Measurements from ENCODE around the gene TMEM208. TPM values are rescaled to one million over a fixed set of nuclear protein-coding genes. Genes with fewer than 3 reads are reported as not detected.

TMEM208 gene
- total and polyA plus RNA-seq, 2 of the 8 experiments (the other 6 are each of a cell fraction or from before 2014, with no cell fraction given) = 37.7 to 100.0 TPM

DNA sequence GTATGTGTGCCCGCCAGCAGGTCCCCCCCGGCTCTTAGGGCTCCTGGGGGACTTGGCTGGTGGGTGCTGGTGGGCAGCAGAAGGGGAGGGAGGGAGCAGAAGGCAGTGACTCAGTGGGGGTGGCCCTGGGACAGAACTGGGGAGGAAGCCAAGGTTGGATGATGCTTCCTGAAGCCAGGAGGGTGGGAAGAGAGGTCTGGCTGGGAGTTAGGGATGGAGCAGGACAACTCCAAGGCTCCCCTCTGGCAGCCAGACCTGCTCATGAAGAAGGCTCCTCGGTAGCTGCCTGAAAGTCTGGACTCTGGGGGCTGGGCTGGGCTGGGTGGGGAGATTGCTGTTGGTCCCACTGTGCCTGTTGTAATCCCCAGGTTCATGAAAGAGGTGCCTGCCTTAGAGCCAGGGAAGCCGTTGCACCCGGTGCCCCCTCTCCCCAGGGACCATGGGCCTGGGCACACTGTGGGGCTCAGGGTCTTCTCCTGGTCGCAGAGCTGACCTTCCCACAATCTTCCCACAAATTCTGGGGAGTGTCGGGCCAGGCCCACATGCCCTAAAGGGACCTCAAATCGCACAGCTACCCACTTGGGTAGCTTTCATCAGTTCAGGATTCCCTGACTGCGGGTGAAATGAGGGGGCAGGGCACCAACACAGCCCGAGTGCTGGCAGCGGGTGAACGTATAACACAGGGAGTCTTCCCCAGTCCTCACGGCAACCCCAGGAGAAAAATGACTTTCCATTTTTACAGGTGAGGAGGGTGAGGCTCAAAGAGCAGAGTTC lies 51.3 kb downstream of the TMEM208 start (continued):
- peak in 1 of 2 experiments; percentile 61; a peak in 1 of 4 replicates for TF ChIP-seq RAD21 (IDR thresholded peaks at IDR 0.05 in 1 of 2, conservative IDR thresholded peaks at IDR 0.05 in 1 of 2; ENCODE audit: low read depth in 2 of 2, low read length in 2 of 2)

MicroRNA genes within 50 kb of the gene (microRNA counts, 767-probe panel; counts per million panel counts)
- microRNA hsa-miR-328 = 879 counts per million, percentile 95 among the panel's probes with 10 or more counts

Small RNA genes within 50 kb of the gene (microRNA-seq; reads per million reads assigned to microRNA genes)
- 0.92 to 1.8 reads per million in 2 experiments for gene MIR328 (ENCODE audit: borderline microRNAs expressed in 2 of 2, borderline number of aligned reads in 2 of 2, borderline replicate concordance in 1 of 2)

Small RNA genes within 50 kb of the gene (small RNA-seq; reads per million reads assigned to genes)
- gene MIR328 (ENCODE audit: insufficient read depth) = 6.9 reads per million, percentile 73 among the genes with 10 or more reads in this experiment

Other genes with a start within 250 kb of the TMEM208 start
- gene CES4A, start 238.5 kb upstream of the TMEM208 start, total RNA-seq (2021; fragmentation: NEBNext Ultra II Directional; extraction: Animal tissue kit (Norgen Biotek cat#: 25700)) = 0.93 TPM in 1 of 2 replicates, not detected in the other
- 0.88 and 1.5 TPM in 2 replicates for gene CES4A, start 238.5 kb upstream of the TMEM208 start, polyA plus RNA-seq (2011; rRNA removed)
- gene CBFB, start 198.0 kb upstream of the TMEM208 start, total RNA-seq (2021; fragmentation: NEBNext Ultra II Directional; extraction: Animal tissue kit (Norgen Biotek cat#: 25700)) = 31.6 and 34.3 TPM in 2 replicates
- gene CBFB, start 198.0 kb upstream of the TMEM208 start, polyA plus RNA-seq (2011; rRNA removed) = 8.0 and 11.5 TPM in 2 replicates
- gene PHAF1, start 117.2 kb upstream of the TMEM208 start, total RNA-seq (2021; fragmentation: NEBNext Ultra II Directional; extraction: Animal tissue kit (Norgen Biotek cat#: 25700)) = 18.6 TPM in 2 replicates
- gene PHAF1, start 117.2 kb upstream of the TMEM208 start, polyA plus RNA-seq (2011; rRNA removed) = 20.6 and 26.4 TPM in 2 replicates
- 3.5 and 4.7 TPM in 2 replicates for gene B3GNT9, start 76.1 kb upstream of the TMEM208 start, total RNA-seq (2021; fragmentation: NEBNext Ultra II Directional; extraction: Animal tissue kit (Norgen Biotek cat#: 25700))
- gene B3GNT9, start 76.1 kb upstream of the TMEM208 start, polyA plus RNA-seq (2011; rRNA removed) = 9.0 and 10.2 TPM in 2 replicates
- 0.19 and 0.29 TPM in 2 replicates for gene TRADD, start 67.2 kb upstream of the TMEM208 start, total RNA-seq (2021; fragmentation: NEBNext Ultra II Directional; extraction: Animal tissue kit (Norgen Biotek cat#: 25700))
- 0.50 and 0.60 TPM in 2 replicates for gene TRADD, start 67.2 kb upstream of the TMEM208 start, polyA plus RNA-seq (2011; rRNA removed)
- not detected in 2 replicates for gene FBXL8, start 67.2 kb upstream of the TMEM208 start, total RNA-seq (2021; fragmentation: NEBNext Ultra II Directional; extraction: Animal tissue kit (Norgen Biotek cat#: 25700))
- gene FBXL8, start 67.2 kb upstream of the TMEM208 start, polyA plus RNA-seq (2011; rRNA removed) = 0.11 and 0.67 TPM in 2 replicates
- not detected in 2 replicates for gene HSF4, start 62.4 kb upstream of the TMEM208 start, total RNA-seq (2021; fragmentation: NEBNext Ultra II Directional; extraction: Animal tissue kit (Norgen Biotek cat#: 25700))
- 0.14 and 0.93 TPM in 2 replicates for gene HSF4, start 62.4 kb upstream of the TMEM208 start, polyA plus RNA-seq (2011; rRNA removed)
- gene NOL3, start 56.6 kb upstream of the TMEM208 start, total RNA-seq (2021; fragmentation: NEBNext Ultra II Directional; extraction: Animal tissue kit (Norgen Biotek cat#: 25700)) = 1.6 and 2.2 TPM in 2 replicates
- gene NOL3, start 56.6 kb upstream of the TMEM208 start, polyA plus RNA-seq (2011; rRNA removed) = 4.1 and 4.6 TPM in 2 replicates
- gene MATCAP1, start 43.2 kb upstream of the TMEM208 start, total RNA-seq (2021; fragmentation: NEBNext Ultra II Directional; extraction: Animal tissue kit (Norgen Biotek cat#: 25700)) = 22.9 and 23.1 TPM in 2 replicates
- gene MATCAP1, start 43.2 kb upstream of the TMEM208 start, polyA plus RNA-seq (2011; rRNA removed) = 27.5 and 38.0 TPM in 2 replicates
- 1.3 and 1.7 TPM in 2 replicates for gene EXOC3L1, start 37.0 kb upstream of the TMEM208 start, total RNA-seq (2021; fragmentation: NEBNext Ultra II Directional; extraction: Animal tissue kit (Norgen Biotek cat#: 25700))
- gene EXOC3L1, start 37.0 kb upstream of the TMEM208 start, polyA plus RNA-seq (2011; rRNA removed) = 1.3 and 2.1 TPM in 2 replicates
- gene E2F4, start 35.0 kb upstream of the TMEM208 start, total RNA-seq (2021; fragmentation: NEBNext Ultra II Directional; extraction: Animal tissue kit (Norgen Biotek cat#: 25700)) = 78.0 and 79.9 TPM in 2 replicates
- 157 and 194 TPM in 2 replicates for gene E2F4, start 35.0 kb upstream of the TMEM208 start, polyA plus RNA-seq (2011; rRNA removed)
- 9.2 and 9.6 TPM in 2 replicates for gene ELMO3, start 28.0 kb upstream of the TMEM208 start, total RNA-seq (2021; fragmentation: NEBNext Ultra II Directional; extraction: Animal tissue kit (Norgen Biotek cat#: 25700))
- gene ELMO3, start 28.0 kb upstream of the TMEM208 start, polyA plus RNA-seq (2011; rRNA removed) = 10.9 and 14.4 TPM in 2 replicates
- gene FHOD1, start 20.4 kb downstream of the TMEM208 start, total RNA-seq (2021; fragmentation: NEBNext Ultra II Directional; extraction: Animal tissue kit (Norgen Biotek cat#: 25700)) = 55.4 and 60.7 TPM in 2 replicates
- 31.3 and 49.1 TPM in 2 replicates for gene FHOD1, start 20.4 kb downstream of the TMEM208 start, polyA plus RNA-seq (2011; rRNA removed)
- 7.9 and 8.5 TPM in 2 replicates for gene SLC9A5, start 21.8 kb downstream of the TMEM208 start, total RNA-seq (2021; fragmentation: NEBNext Ultra II Directional; extraction: Animal tissue kit (Norgen Biotek cat#: 25700))
- gene SLC9A5, start 21.8 kb downstream of the TMEM208 start, polyA plus RNA-seq (2011; rRNA removed) = 8.6 and 11.6 TPM in 2 replicates
- 7.4 and 7.7 TPM in 2 replicates for gene PLEKHG4, start 52.4 kb downstream of the TMEM208 start, total RNA-seq (2021; fragmentation: NEBNext Ultra II Directional; extraction: Animal tissue kit (Norgen Biotek cat#: 25700))
- 11.1 and 19.8 TPM in 2 replicates for gene PLEKHG4, start 52.4 kb downstream of the TMEM208 start, polyA plus RNA-seq (2011; rRNA removed)
- 0.06 and 0.63 TPM in 2 replicates for gene KCTD19, start 99.6 kb downstream of the TMEM208 start, total RNA-seq (2021; fragmentation: NEBNext Ultra II Directional; extraction: Animal tissue kit (Norgen Biotek cat#: 25700))
- 0.24 and 0.47 TPM in 2 replicates for gene KCTD19, start 99.6 kb downstream of the TMEM208 start, polyA plus RNA-seq (2011; rRNA removed)
- 0.44 TPM in 1 of 2 replicates, not detected in the other for gene LRRC36, start 99.7 kb downstream of the TMEM208 start, total RNA-seq (2021; fragmentation: NEBNext Ultra II Directional; extraction: Animal tissue kit (Norgen Biotek cat#: 25700))
- 0.09 and 0.15 TPM in 2 replicates for gene LRRC36, start 99.7 kb downstream of the TMEM208 start, polyA plus RNA-seq (2011; rRNA removed)
- 0.61 and 1.0 TPM in 2 replicates for gene TPPP3, start 166.4 kb downstream of the TMEM208 start, total RNA-seq (2021; fragmentation: NEBNext Ultra II Directional; extraction: Animal tissue kit (Norgen Biotek cat#: 25700))
- gene TPPP3, start 166.4 kb downstream of the TMEM208 start, polyA plus RNA-seq (2011; rRNA removed) = 0.77 and 1.3 TPM in 2 replicates
- 3.1 and 3.5 TPM in 2 replicates for gene ZDHHC1, start 189.3 kb downstream of the TMEM208 start, total RNA-seq (2021; fragmentation: NEBNext Ultra II Directional; extraction: Animal tissue kit (Norgen Biotek cat#: 25700))
- 4.9 and 7.5 TPM in 2 replicates for gene ZDHHC1, start 189.3 kb downstream of the TMEM208 start, polyA plus RNA-seq (2011; rRNA removed)
- 25.9 and 28.7 TPM in 2 replicates for gene HSD11B2, start 204.0 kb downstream of the TMEM208 start, total RNA-seq (2021; fragmentation: NEBNext Ultra II Directional; extraction: Animal tissue kit (Norgen Biotek cat#: 25700))
- gene HSD11B2, start 204.0 kb downstream of the TMEM208 start, polyA plus RNA-seq (2011; rRNA removed) = 32.9 and 41.9 TPM in 2 replicates